NCI-H2081 (cell line): ENCODE measurements around the gene EPN1.

Experiments used
- DNase-seq, 2 experiments: peaks; one replicate each; lab custom pipeline; 2025; lab: John Stamatoyannopoulos, UW

EPN1 gene

GRCh38 chr19:55660991-55661390, 14.0 kb upstream of the EPN1 start:
- DNase-seq, result no peak

GRCh38 chr19:55661826-55662225, 13.2 kb upstream of the EPN1 start:
- no peak for DNase-seq

- DNase-seq, result no peak
Measured at GRCh38 chr19:55663846-55664536, 11.0 kb upstream of the EPN1 start.

- no peak for DNase-seq
Measured at GRCh38 chr19:55666343-55667005, 8.6 kb upstream of the EPN1 start.

- DNase-seq, result no peak
Measured at GRCh38 chr19:55667006-55667381, 8.0 kb upstream of the EPN1 start.

- no peak for DNase-seq
Measured at GRCh38 chr19:55667511-55667910, 7.5 kb upstream of the EPN1 start.

- DNase-seq, result no peak
Measured at GRCh38 chr19:55667958-55668357, 7.1 kb upstream of the EPN1 start.

GRCh38 chr19:55668603-55669348, 6.2 kb upstream of the EPN1 start:
- DNase-seq, result no peak

- DNase-seq, result no peak
Measured at GRCh38 chr19:55669418-55670279, 5.4 kb upstream of the EPN1 start.

- DNase-seq, result no peak
Measured at GRCh38 chr19:55670280-55671053, 4.6 kb upstream of the EPN1 start.

GRCh38 chr19:55671054-55671378, 4.0 kb upstream of the EPN1 start:
- no peak for DNase-seq

- no peak for DNase-seq
Measured at GRCh38 chr19:55672418-55672817, 2.6 kb upstream of the EPN1 start.

GRCh38 chr19:55673465-55673864, 1.6 kb upstream of the EPN1 start:
- no peak for DNase-seq

GRCh38 chr19:55673889-55674288, 1.1 kb upstream of the EPN1 start:
- DNase-seq, result no peak

GRCh38 chr19:55674459-55674840, 576 bp upstream of the EPN1 start:
- no peak for DNase-seq

GRCh38 chr19:55675661-55676354, 782 bp downstream of the EPN1 start:
- no peak for DNase-seq

GRCh38 chr19:55676383-55676782, 1.4 kb downstream of the EPN1 start:
- no peak for DNase-seq

GRCh38 chr19:55676889-55677505, 2.0 kb downstream of the EPN1 start:
- no peak for DNase-seq

GRCh38 chr19:55677572-55678028, 2.6 kb downstream of the EPN1 start:
- DNase-seq, result no peak

- no peak for DNase-seq
Measured at GRCh38 chr19:55678121-55678671, 3.2 kb downstream of the EPN1 start.
